Peyer's patch (tissue), 4 donors: ENCODE data around the gene HSBP1. TPM values are rescaled to one million over a fixed set of nuclear protein-coding genes. Genes with fewer than 3 reads are reported as not detected.

ENCODE experiments used
- DNase-seq, 3 donors: peaks; one replicate each; pipeline ENCODE4 v3.0.0-alpha.2; 2017 to 2019
- H3K27ac ChIP-seq, 4 donors: fragments of 200-600 bp; sonication (generic); one replicate each; pipeline ENCODE4 v1.5.1; 2016 to 2019
- H3K27me3 ChIP-seq, 2 donors: fragments of 200-600 bp; sonication (generic); one replicate each; pipeline ENCODE4 v1.5.1; 2019
- H3K36me3 ChIP-seq, 3 donors: fragments of 200-600 bp; sonication (generic); one replicate each; pipeline ENCODE4 v1.5.1; 2016 to 2019
- H3K4me1 ChIP-seq, 4 donors: fragments of 200-600 bp; sonication (generic); one replicate each; pipeline ENCODE4 v1.5.1; 2016 to 2019
- H3K4me3 ChIP-seq, 4 donors: fragments of 200-600 bp; sonication (generic); 1 replicate in 3 of 4; 2 replicates in 1 of 4; pipeline ENCODE4 v1.5.1; 2016 to 2019; ENCODE audit warnings: mild to moderate bottlenecking in 1 of 4
- H3K9me3 ChIP-seq, 4 donors: fragments of 200-600 bp; sonication (generic); one replicate each; pipeline ENCODE4 v1.5.1; 2016 to 2019; ENCODE audit warnings: mild to moderate bottlenecking in 1 of 4
- CTCF ChIP-seq, 6 experiments: fragments of 450-650 bp in 4 of 6; fragments of 200-600 bp in 2 of 6; sonication (generic) in 1 of 6; IDR thresholded peaks; one replicate each; pipeline ENCODE4 v1.5.1; 2017 to 2019; ENCODE audit warnings: antibody characterized with exemption in 6 of 6, mild to moderate bottlenecking in 3 of 6, moderate library complexity in 1 of 6
- POLR2A ChIP-seq, 2 donors: fragments of 450-650 bp; IDR thresholded peaks; one replicate each; pipeline ENCODE4 v1.5.1; 2017; ENCODE audit warnings: antibody characterized with exemption in 2 of 2, mild to moderate bottlenecking in 2 of 2, moderate library complexity in 2 of 2
- total RNA-seq, 4 donors: library from RNA; depleted of rRNA; stranded (reverse); fragments of >200 nt; gene quantifications; one replicate each; pipeline ENCODE4 v1.1.0, GENCODE V29; 2016

Gene HSBP1
- total RNA-seq, 4 donors from 2014 or later, result 12.4 to 19.0 (median 18.1) TPM

GRCh38 chr16:83852774-83853173 lies 45.0 kb downstream of the HSBP1 start:
- Histone ChIP-seq H3K4me1 (no peaks in the 10 kb centered on the region), H3K4me3 (no peak overlapping the region), H3K27ac (no peak overlapping the region), H3K36me3 (no peaks in the 10 kb centered on the region), H3K27me3 (no peaks in the 10 kb centered on the region), H3K9me3 (no peaks in the 10 kb centered on the region)
- DNase-seq, result no peak
- TF ChIP-seq POLR2A (IDR thresholded peaks at IDR 0.05), result no peak
- no peak for TF ChIP-seq CTCF (IDR thresholded peaks at IDR 0.05)

- no peaks in the 10 kb centered on the region for H3K4me1 ChIP-seq
- H3K36me3 ChIP-seq, result no peaks in the 10 kb centered on the region
- no peak for TF ChIP-seq CTCF (IDR thresholded peaks at IDR 0.05)
- TF ChIP-seq POLR2A (IDR thresholded peaks at IDR 0.05), result no peak
- H3K27me3 ChIP-seq, result no peaks in the 10 kb centered on the region
- no peak overlapping the region for H3K27ac ChIP-seq
- no peak overlapping the region for H3K4me3 ChIP-seq
- no peaks in the 10 kb centered on the region for H3K9me3 ChIP-seq
- no peak for DNase-seq
Observed at GRCh38 chr16:83853834-83854233, 46.1 kb downstream of the HSBP1 start.

GRCh38 chr16:83854420-83854819 lies 46.6 kb downstream of the HSBP1 start:
- Histone ChIP-seq H3K27ac (no peak overlapping the region), H3K27me3 (no peaks in the 10 kb centered on the region), H3K4me3 (no peak overlapping the region), H3K4me1 (no peaks in the 10 kb centered on the region), H3K9me3 (no peaks in the 10 kb centered on the region), H3K36me3 (no peaks in the 10 kb centered on the region)
- TF ChIP-seq POLR2A (IDR thresholded peaks at IDR 0.05) (no peak), CTCF (IDR thresholded peaks at IDR 0.05) (no peak)
- no peak for DNase-seq

- Histone ChIP-seq H3K4me3 (no peak overlapping the region), H3K27me3 (no peaks in the 10 kb centered on the region), H3K36me3 (no peaks in the 10 kb centered on the region), H3K9me3 (no peaks in the 10 kb centered on the region), H3K4me1 (no peaks in the 10 kb centered on the region), H3K27ac (no peak overlapping the region)
- TF ChIP-seq CTCF (IDR thresholded peaks at IDR 0.05) (no peak), POLR2A (IDR thresholded peaks at IDR 0.05) (no peak)
- DNase-seq, result no peak
Observed at GRCh38 chr16:83856792-83857191, 49.0 kb downstream of the HSBP1 start.

GRCh38 chr16:83859265-83859664 lies 51.5 kb downstream of the HSBP1 start:
- H3K4me1 ChIP-seq, result no peaks in the 10 kb centered on the region
- DNase-seq, result no peak
- no peaks in the 10 kb centered on the region for H3K9me3 ChIP-seq
- H3K27me3 ChIP-seq, result no peaks in the 10 kb centered on the region
- H3K4me3 ChIP-seq, result no peak overlapping the region
- no peak overlapping the region for H3K27ac ChIP-seq
- TF ChIP-seq CTCF (IDR thresholded peaks at IDR 0.05) (no peak), POLR2A (IDR thresholded peaks at IDR 0.05) (no peak)
- H3K36me3 ChIP-seq, result no peaks in the 10 kb centered on the region

GRCh38 chr16:83862661-83863060 lies 54.9 kb downstream of the HSBP1 start:
- Histone ChIP-seq H3K27me3 (no peaks in the 10 kb centered on the region), H3K4me1 (no peaks in the 10 kb centered on the region)
- TF ChIP-seq CTCF (IDR thresholded peaks at IDR 0.05), result no peak
- TF ChIP-seq POLR2A (IDR thresholded peaks at IDR 0.05), result no peak

More at GRCh38 chr16:83862661-83863060, 54.9 kb downstream of the HSBP1 start:
- H3K36me3 ChIP-seq, result no peaks in the 10 kb centered on the region
- no peaks in the 10 kb centered on the region for H3K9me3 ChIP-seq
- no peak overlapping the region for H3K4me3 ChIP-seq
- no peak for DNase-seq
- no peak overlapping the region for H3K27ac ChIP-seq
